Nucleus accumbens (tissue), 56 donors: ENCODE measurements around the gene TATDN2.
"Not testable (repeated sequence)": the region's sequence is repeated elsewhere in the genome, so short reads cannot be mapped to it uniquely, and the experiment has no call there.

Experiments
- DNase-seq, 56 donors: peaks; one replicate each; lab custom pipeline; 2025; lab: John Stamatoyannopoulos, UW

The TATDN2 gene

DNA sequence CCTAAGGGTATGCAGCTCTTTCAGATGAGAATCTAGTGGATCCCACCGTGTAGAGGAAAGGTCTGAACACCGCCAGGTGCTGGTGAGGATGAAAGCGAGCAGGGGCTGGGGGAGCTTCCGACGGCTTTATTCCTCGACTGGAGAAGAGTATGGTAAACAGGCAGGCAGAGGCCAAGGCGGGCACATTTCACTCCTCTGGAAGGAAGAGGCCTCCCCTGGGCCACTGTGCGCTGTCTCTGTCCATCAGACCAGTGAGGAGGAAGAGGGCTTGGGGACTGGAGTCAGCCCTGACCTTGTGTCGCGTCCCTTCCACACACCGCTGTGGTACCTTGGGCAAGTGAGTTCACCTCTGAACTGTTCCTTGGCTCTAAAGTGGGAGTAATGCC, 40.3 kb downstream of the TATDN2 start:
- no peak for DNase-seq

DNA sequence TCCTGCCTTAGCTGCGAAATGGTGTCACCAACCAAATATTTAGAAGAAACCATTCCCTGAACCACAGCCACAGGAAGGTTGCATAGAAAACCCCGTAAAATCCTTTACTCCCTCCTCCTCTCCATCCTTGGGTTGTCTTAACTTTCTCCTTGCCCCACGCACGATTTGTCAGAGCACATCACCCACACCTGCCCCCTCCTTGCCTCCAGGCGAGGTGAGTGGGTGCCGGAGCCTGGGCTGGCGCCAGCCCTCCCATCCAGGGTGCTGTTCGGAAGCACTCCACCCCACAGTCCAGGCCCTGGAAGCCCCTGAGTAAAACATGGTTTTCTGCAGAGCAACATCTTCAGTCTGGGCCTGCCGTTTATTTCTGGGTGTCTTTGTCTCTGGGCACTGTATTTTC, 40.8 kb downstream of the TATDN2 start:
- DNase-seq: peak in 12 of 56 donors; percentile 10 to 46 (median 26)

DNA sequence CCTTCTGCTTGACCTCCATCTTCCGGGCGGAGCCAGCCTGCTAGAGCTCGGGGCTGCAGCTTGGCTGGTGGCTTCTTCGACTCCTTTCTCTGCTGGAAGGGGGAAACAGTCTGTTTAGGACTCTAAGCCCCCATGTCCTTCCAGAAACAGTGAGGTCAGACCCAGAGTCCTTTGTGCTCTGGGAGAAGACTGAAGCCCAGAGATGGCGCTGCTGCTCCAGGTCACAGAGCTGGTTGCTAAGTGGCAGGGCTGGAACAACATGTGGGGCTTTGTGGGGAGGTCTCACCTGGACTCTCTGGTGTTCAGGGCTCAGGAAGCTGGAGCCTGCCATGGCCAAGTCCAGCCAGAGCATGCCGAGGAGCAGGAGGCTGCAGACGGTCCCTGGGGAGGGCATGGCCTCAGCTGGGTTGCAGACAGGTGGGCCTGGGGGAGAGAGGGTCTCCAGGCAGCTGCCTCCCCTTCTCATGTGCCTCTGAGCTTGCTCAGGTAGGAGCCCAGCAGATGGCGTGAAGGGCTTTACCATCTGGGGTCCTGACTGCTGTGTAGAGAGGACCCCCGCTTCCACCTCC, 41.6 kb downstream of the TATDN2 start:
- DNase-seq: no peak

DNA sequence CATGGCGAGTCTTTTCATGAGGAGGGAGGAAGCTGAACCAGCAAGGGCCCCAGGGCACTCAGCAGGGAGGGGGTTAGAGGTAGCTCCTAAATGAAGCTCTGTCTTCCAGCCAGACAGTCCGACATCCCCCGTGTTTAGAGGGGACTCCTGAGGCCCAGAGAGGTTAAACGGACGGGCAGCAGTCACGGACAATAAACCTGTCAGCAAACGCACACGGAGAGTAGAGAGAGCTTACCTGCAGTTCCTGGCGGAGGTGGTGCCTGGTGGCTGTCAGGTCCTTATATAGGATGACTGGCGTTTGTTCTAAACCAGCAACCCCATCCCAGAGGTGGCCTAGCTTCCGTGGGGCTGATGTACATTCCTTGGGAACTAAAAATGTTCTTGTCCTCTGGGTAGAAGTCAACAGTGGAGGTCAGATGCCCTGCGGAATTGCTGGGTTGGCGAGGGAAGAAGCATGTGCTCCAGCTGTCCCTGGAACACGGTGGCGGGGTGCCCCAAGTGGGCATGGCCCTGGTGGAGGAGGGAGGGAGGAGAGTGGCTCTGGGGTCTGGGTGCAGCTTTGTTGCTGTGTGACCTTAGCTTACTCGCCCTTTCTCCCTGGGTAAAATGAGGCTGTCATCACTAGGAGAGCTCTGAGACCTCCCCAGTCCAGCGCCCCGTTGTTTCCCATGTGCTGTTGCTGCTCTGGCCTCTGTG, 42.4 kb downstream of the TATDN2 start:
- no peak for DNase-seq

DNA sequence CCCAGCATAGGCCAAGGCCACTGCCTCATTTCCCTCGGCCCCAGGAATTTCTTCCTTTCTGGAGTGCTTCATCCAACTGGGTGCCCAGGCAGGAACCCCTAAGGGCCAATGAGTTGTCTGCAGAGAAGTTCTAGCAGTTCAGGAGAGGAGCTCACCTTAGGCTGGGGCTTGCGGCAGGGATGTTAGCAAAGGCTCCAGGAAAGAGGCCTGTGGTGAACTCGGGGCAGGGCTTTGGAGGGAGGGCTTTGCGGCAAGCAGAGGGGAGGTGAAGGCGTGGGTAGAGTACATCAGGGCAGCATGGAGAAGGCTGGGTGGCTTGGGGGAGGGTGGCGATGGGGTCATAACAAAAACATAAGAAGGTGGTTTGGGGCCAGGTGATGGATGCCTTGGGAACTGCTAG, 43.4 kb downstream of the TATDN2 start:
- DNase-seq: no peak

DNA sequence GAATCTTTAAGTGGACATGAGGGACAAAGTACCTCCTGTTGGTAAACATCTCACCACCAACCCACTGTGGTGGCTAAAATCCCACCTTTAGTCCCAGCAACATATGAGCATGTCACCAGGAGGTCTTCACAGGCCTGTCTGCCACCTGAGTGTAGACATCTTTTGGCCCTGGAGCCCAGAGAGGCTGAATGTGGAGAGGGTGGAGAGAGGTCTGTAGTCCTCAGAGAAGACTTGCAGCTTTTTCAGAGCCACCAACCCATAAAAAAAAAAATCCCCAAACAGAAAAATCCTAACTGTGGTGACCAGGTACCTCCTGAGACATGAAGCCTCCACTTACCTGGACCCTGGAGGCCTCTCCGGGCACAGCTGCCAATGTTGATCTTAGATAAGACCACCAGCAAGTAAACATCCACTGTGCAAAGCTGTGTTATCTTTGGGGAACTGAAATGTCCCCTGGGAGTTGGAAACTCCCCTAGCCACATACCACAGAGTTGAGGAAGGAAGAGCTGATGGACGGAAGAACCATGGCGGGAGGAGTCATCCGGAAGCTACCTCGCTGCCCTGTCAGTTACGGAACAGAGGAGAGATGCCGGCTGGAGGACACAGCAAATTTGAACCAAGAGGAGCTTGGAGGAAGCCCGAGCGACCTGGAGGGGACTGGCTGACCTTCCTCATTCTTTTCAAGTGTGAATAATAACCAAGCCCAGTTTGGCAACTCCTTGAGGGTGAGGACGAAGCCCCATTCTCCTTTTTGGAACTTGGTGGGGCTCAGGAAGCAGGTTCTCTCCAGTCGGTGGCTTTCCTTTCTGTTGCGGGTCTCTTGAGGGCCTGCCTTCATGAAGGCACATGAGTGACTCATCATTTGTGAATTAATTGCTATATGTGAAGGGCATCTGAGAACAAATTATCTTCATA, 44.5 kb downstream of the TATDN2 start, which contains the start of gene GHRL:
Gene GHRL (minus strand): TSS at position 443 of the 915 bp plus-strand sequence. CDS start 2,767 bp downstream, outside the sequence.
- peak in 2 of 56 donors; percentile 5 to 12 for DNase-seq

DNA sequence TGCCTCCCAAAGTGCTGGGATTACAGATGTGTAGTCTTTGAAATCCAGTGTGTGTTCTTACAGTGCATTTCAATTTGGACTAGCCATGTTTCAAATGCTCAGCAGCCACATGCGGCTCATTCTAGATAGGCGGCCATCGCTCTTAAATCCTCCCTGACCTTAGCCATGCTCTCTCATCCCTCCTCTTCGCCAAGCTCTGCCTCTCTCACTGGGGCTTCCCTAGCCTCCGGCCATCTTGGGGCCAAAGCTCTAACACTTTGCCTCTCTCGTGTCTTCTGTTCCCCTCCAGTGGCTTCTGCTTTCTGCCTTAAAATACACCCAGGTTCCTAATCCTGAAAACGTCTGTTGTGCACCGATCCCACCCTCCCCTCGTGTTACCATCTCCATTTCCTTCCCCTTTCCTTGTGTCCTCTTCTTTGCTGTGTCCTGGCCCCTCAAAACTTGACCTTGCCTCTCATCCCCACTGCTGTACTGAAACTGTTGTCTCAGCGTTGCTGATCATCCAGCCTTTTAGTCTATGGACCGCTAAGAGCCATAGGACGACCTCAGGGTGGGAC, 45.8 kb downstream of the TATDN2 start:
- no peak for DNase-seq

DNA sequence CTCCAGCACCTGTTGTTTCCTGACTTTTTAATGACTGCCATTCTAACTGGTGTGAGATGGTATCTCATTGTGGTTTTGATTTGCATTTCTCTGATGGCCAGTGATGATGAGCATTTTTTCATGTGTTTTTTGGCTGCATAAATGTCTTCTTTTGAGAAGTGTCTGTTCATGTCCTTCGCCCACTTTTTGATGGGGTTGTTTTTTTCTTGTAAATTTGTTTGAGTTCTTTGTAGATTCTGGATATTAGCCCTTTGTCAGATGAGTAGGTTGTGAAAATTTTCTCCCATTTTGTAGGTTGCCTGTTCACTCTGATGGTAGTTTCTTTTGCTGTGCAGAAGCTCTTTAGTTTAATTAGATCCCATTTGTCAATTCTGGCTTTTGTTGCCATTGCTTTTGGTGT, 49.8 kb downstream of the TATDN2 start:
- not testable (repeated sequence) for DNase-seq

DNA sequence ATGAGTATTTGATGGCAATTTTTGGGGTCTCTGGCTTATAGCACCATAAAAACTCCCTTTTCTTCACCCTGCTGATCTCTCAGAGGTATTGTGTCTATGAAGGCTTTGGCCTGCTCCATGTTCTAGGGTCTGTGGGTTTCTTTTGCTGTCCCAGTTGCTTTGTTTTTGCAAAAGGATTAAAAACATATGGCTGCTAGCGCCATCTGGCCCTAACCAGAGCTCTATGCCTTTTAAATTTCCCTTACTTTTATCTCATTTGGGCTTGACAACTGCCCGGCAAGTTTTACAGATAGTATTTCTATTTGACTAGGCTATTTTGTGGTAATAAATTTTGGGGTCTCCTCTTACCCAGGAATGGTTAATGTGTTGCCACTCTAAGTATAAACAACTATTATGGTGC, 50.9 kb downstream of the TATDN2 start:
- DNase-seq: no peak

DNA sequence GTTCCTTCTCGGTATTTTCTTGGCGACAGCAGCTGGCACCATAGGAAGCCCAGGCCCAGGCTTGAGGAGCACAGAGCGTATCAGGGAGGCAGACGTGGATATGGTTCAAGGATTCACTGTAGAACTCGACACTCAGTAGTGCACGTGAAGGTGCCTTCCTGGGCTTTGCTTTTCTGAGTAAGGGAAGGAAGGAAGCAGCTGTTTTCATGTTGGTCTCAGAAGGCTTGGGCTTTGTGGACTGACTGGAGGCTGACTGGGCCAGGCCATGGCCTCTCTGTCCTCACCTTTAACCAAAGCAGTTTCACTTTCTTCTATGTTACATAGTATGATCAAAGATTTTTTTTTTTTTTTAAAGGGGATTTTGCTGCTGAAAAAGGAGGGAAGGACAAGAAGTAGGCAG, 51.4 kb downstream of the TATDN2 start:
- no peak for DNase-seq

DNA sequence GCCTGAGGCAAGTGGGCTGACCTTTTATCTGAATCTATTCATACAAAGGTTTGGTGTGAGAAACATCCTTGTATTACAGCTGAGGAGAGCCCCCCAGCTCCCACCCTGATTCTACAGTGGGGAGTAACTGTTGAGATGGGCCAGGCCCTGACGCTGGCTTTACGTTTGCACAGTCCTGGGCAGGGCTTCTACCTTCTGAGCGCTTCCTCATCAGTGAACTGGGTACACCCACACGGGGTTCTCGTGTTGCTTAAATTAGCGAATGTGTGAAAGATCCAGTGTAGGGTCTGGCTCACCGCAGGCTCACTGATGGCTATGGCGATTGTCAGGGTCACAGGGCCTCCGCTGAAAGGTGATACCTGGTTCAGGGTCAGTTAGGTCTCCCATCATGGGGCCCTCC, 51.8 kb downstream of the TATDN2 start:
- no peak for DNase-seq

DNA sequence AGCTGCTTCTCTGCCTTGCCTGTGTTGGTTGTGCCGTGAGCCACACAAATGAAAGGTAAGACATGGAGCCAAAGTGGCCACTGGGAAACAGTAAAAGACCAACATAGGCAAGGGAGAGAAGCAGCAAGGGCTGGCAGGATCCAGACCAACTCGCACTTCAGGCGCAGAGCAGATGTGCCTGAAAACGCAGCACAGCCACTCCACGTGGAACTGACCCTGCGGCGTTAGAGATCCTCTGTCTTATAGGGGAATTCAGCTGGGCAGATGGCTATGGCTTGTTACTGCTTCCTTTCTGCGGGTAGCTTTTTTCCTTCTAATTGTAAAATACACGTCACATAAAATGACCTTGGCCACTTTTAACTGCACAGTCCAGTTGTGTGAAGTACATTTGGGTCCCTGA, 54.8 kb downstream of the TATDN2 start:
- no peak for DNase-seq

DNA sequence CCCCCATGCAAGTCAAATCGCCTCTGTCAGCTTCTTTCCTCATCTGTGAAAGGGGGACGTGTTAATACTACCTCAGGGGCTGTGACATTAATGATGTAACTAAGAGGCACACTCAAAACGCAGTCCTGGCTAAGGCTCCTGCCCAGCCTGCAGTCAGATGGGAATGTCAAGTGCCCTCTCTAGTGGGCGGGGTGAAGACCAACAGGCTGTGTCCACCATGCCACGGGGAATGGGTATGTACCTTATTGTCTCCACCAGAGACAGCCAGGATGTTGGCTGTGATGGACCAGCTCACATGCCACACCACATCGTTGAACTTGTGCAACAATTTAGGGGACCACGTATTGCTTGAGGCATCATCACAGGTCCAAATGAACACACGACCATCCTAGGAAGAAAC, 55.5 kb downstream of the TATDN2 start:
- DNase-seq: no peak

DNA sequence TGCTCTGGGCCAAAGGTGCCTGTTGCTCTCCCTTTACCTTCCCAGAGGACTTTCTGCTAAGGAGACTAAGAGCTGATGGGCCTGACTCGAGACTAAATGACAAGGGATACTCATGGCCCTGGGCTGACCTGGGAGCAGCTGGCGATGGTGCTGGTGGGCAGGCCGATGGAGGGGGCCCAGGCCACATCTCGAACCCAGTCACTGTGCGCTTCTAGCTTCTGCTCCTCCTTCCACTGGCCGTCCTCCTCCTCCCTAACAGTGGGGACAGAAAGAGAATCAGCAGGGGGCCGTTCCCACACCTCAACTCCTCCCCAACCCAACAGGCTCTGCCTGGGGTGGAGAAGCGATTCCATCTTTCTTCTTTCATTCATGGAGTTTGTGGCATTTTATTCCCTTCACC, 56.6 kb downstream of the TATDN2 start:
- DNase-seq: no peak

DNA sequence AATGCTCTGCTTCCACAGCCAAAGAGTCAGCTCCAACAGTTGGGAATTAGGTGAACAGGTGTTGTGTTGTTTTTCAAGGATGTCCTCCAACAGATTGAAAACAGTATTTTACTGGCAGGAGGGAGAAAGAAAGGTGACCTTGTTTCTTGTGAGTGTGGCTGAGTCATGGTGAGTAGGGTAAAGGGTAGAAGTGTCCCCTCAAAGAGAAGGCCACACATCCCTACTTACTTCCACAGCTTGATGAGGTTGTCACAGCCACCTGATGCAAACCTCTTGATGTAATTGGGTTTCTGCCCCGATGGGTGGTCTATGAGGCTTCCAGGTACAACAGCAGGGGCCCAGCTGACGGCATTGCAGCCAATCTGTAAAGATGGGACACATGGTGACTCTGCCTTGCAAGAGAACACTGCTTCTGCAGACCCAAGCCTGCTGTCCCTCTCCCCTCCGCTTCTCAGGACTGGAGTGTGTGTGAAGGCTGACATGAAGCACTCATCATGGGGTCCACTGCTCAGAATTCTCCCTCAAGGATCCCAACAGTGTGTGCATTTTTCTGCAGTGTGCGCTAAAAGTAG, 57.2 kb downstream of the TATDN2 start:
- DNase-seq: no peak

DNA sequence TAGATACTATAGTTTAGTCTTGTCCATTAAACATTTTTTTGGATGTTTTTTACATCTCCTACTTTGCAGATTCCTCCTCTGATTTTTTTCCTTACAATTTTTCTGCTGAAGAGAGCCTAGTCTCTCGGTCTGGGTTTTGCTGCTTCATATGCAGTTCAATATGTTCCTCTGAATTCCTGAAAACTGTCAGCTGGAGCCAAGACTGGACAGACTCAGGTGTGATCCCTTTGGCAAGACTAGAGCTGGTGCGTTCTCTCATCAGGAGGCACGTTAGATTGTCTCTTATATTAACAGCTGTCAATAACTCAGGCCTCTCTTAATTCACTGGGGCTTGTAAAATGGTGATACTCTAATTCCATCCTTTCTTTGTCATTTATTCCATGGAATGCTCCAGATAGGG, 57.9 kb downstream of the TATDN2 start:
- no peak for DNase-seq

DNA sequence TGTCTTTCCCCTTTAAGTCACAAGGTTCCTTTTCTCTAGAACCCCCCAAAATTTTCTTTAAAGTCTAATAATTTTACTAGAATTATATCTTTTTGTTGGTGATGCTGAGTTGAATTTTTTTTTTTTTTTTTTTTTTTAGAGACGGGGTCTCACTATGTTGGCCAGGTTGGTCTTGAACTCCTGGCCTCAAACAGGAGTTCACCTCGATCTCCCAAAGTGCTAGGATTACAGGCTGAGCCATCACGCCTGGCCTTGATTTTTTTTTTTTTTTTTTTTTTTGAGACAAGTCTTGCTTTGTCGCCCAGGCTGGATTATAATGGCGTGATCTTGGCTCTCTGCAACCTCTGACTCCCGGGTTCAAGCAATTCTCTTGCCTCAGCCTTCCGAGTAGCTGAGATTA, 60.4 kb downstream of the TATDN2 start:
- DNase-seq: no peak

DNA sequence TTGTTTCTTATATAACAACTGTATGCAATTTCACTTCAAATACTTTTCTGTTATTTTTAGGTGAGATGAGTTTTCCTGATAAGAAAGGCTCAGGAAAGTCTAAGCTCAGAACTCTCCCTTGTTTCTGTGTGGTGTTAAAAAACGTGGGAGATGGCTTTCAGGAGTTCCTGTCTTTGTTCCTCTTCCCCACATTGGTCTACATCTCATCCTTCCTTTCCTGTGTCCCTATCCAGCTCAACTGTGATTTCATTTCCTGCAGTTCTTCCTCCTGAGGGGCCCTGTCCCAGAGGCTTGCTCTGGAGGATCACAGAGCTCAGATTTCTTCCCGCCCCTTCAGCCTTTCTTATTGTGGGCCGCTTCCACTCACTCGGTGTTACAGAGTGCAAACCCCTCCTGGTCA, 61.5 kb downstream of the TATDN2 start:
- DNase-seq: no peak

DNA sequence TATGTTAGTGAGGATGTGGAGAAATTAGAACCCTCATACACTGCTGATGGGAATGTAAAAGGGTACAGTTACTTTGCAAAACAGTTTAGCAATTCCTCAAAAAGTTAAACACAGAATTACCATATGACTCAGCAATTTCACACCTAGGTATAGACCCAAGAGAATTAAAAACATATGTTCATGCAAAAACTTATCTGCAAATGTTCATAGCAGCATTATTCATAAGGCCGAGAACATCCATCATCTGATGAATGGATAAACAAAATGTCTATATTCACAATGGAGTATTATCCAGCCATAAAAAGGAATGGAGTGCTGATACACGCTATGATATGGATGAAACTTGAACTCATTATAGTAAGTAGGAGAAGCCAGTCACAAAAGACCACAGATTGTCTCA, 62.3 kb downstream of the TATDN2 start:
- DNase-seq: no peak

DNA sequence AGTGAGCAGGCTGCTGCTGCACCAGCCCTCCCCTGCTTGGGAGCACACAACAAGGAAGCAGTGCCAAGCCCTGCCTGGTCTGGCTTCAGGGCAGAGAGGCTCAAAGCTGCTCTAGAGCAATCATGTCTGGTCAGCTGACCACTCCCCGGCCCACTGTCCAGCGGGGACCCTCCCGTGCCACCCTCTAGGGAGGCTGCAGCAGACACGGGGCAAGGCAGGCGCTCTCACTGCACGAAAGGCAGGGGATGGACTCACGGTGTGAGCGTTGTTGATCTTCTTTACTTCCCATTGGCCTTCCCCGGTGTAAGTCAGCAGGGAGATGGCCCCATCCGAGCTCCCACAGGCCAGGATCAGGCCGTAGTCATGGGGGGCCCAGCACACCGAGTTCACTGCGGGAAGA, 63.5 kb downstream of the TATDN2 start:
- DNase-seq: no peak

DNA sequence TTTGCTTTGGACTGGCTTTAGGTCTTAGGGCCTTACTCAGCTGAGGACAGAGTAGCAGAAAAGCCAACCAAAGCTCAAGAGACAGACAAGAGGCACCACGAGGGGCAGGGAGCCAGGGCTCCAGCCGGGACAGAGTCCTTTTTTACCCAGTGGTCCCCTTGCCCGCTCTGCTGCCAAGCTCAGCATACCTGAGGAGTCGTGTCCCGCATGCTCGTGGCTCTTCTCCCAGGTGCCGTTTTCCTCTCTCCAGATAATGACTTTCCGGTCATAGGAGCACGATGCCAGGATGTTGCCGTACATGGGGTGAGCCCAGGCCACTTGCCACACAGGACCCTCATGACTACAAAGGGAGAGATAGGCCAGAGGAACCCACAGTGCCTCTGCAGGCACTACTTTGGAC, 64.1 kb downstream of the TATDN2 start:
- no peak for DNase-seq
